GM19328 (cell line): ENCODE data around the gene PCP2.
"Not testable (repeated sequence)": the region's sequence is repeated elsewhere in the genome, so short reads cannot be mapped to it uniquely, and the experiment has no call there.

Experiments
- ATAC-seq: cut with Tn5 transposase; IDR thresholded peaks from one replicate; pipeline ENCODE4 v1.9.1; 2021; ENCODE audit warnings: mild to moderate bottlenecking, moderate library complexity; ENCODE audit not compliant: unreplicated experiment

The PCP2 gene

GRCh38 chr19:7662657-7663056, 29.1 kb upstream of the PCP2 start:
- ATAC-seq: no peak

DNA sequence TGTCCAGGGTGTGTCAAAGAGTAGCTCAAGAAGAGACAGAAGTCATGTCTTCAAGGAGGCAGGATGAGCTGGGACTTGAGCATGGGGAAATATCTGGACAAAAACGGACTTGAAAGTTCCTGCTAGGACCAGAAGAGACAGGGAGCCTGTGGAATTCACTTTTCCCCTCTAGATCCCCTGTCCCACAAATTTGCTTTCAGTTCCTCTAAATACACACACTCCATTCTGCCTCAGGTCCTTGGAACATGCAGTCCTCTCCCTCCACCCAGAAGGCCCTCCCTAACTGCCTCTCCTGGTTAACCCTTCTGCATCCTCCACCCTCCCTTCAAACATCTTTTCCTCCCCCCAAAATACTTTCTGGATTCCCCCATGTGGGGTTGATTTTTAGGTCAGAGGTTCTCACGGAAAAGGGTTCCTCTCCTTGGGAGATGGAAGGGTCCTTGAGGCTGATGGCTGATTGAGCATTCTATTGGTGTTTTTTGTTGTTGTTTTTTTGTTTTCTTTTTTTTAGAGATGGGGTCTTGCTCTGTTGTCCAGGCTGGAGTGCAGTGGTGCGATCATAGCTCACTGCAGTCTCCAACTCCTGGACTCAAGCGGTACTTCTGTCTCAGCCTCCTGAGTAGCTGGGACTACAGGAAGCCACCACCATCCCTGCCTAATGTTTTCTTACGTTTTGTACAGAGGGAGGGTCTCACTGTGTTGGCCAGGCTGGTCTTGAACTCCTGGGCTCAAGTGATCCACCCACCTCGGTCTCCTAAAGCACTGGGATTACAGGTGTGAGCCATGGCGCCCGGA, 28.4 kb upstream of the PCP2 start:
- no peak for ATAC-seq

GRCh38 chr19:7658219-7658686, 24.7 kb upstream of the PCP2 start:
- peak; percentile 73 for ATAC-seq

- no peak for ATAC-seq
Observed at GRCh38 chr19:7657131-7657751, 23.7 kb upstream of the PCP2 start.

GRCh38 chr19:7655581-7655980, 22.1 kb upstream of the PCP2 start:
- no peak for ATAC-seq

GRCh38 chr19:7654401-7654800, 20.9 kb upstream of the PCP2 start:
- no peak for ATAC-seq

- no peak for ATAC-seq
Observed at GRCh38 chr19:7652061-7652641, 18.6 kb upstream of the PCP2 start.

GRCh38 chr19:7650148-7650547, 16.6 kb upstream of the PCP2 start:
- ATAC-seq: no peak

DNA sequence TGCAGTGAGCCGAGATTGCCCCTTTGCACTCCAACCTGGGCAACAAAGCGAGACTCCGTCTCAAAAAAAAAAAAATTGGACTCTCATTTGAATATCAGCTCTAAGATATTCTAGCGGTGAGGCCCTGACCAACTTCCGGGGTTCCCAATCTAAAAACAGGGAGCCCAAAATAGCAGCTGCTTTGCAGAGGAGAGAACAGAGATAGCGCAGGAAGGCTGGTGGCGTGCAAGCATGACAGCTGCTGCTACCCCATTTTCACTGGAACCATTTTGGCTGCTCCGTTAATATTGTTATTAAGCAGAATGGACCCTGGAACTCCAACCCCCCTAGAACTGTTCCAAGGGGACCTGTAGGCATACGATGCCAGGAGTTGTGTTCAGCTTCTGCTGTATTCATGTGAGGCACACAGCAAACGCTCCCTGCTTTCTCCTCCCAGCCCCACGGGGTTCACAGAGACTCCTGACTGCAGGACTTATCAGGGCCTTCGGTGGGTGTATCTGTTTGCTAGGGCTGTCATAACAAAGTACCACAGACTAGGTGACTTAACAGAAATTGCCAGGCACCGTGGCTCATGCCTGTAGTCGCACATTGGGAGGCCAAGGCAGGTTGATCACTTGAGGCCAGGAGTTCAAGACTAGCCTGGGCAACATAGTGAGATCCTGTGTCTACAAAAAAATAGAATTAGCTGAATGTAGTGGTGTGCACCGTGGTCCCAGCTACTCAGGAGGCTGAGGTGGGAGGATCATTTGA, 14.9 kb upstream of the PCP2 start:
- no peak for ATAC-seq

GRCh38 chr19:7647156-7647555, 13.6 kb upstream of the PCP2 start:
- no peak for ATAC-seq

GRCh38 chr19:7646426-7646700, 12.8 kb upstream of the PCP2 start:
- ATAC-seq: no peak

DNA sequence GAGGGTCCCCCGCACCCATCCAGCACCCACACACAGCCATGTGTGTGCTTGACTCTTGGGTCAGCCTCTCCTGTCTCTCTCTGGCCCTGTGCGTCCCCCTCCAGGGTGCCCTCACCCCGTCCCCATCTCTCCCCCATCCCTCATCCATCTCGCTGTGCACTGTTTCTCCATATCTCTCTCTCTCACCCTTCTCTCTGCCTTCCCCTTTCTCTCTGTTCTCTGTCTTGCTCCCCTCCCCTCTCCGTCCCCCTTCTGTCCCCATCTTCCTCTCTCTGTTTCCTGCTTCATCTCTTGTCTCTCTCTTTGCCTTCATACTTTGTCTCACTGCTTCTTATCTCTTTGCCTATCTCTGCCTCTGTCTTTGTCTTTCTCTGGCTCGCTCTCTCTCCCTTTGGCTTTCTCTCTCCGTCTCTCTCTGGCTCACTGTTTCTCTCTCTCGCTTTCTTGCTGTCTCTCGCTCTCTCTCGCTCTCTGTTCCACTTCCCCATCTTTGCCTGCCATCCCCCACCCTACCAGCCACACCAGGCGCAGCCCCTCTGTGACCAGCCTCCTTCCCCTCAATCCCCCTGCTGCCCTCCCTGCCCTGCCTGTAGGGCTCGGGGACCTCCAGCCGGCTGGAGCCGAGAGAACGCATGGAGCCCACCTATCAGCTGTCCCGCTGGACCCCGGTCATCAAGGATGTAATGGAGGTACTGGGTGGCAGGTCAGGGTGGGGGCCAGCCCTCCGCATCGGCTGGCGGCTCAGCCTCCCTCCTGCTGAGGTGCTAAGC, 12.3 kb upstream of the PCP2 start:
- ATAC-seq: no peak

GRCh38 chr19:7645163-7645562, 11.6 kb upstream of the PCP2 start:
- no peak for ATAC-seq

DNA sequence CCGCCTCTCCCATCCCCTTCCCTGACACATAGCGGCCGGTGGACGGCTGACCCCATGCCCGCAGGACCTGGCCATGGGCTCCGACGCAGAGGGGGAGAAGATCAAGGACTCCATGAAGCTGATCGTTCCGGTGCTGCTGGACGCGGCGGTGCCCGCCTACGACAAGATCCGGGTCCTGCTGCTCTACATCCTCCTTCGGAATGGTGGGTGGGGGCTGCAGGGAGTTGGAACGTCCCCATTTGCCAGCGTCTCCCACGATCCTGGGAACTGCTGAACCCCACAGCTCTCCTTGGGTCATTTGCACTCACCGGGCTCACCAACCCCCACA, 11.0 kb upstream of the PCP2 start:
- ATAC-seq: no peak

DNA sequence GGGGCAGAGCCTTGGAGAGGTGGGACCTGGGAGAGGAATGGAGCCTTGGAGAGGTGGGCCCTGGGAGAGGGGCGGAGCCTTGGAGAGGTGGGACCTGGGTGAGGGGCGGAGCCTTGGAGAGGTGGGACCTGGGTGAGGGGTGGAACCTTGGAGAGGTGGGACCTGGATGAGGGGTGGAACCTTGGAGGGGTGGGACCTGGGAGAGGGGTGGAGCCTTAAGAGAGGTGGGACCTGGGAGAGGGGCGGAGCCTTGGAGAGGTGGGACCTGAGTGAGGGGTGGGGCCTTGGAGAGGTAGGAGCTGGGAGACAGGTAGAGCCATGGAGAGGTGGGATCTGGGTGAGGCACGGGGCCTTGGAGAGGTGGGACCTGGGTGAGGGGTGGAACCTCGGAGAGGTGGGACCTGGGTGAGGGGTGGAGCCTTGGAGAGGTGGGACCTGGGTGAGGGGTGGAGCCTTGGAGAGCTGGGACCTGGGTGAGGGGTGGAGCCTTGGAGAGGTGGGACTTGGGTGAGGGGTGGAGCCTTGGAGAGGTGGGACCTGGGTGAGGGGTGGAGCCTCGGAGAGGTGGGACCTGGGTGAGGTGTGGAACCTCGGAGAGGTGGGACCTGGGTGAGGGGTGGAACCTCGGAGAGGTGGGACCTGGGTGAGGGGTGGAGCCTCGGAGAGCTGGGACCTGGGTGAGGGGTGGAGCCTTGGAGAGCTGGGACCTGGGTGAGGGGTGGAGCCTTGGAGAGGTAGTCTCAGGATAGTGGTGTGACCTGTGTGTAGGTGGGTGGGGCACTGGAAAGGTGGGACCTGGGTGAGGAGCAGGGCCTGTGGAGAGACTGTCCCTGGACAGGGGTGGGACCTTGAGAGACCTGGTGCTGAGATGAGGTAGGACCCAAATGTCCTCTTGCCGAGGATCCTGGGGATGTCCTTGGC, 10.4 kb upstream of the PCP2 start:
- ATAC-seq: not testable (repeated sequence)

GRCh38 chr19:7643031-7643415, 9.5 kb upstream of the PCP2 start:
- ATAC-seq: no peak

GRCh38 chr19:7642295-7643030, 8.9 kb upstream of the PCP2 start:
- ATAC-seq: no peak

GRCh38 chr19:7641290-7642276, 8.1 kb upstream of the PCP2 start:
- ATAC-seq: no peak
